Measurements from ENCODE around the gene ZNF410. TPM values are rescaled to one million over a fixed set of nuclear protein-coding genes. Genes with fewer than 3 reads are reported as not detected.

ZNF410 gene
- total RNA-seq, 3 donors from 2014 or later: 47.8 to 71.1 (median 59.0) TPM

DNA sequence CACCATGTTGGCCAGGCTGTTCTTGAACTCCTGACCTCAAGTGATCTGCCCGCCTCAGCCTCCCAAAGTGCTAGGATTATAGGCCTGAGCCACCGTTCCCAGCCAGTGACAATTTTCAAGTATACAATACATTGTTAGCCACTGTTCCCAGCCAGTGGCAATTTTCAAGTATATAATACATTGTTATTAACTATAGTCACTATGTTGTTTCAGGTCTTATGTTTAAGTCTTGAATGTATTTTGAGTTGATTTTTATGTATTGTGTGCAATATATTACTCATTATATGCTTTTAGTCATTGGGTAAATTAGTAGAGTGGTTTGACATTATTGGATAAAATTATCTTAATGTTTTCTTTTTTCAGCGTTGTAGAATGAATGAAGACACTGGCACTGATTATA lies 13.0 kb upstream of the ZNF410 start:
- no peak for DNase-seq (ENCODE audit: low spot score in 2 of 2)
- Histone ChIP-seq H3K27ac (no peak overlapping the region), H3K27me3 (no peaks in the 10 kb centered on the region), H3K9me3 (no peaks in the 10 kb centered on the region), H3K4me3 (no peak overlapping the region), H3K36me3 (no peaks in the 10 kb centered on the region), H3K4me1 (no peaks in the 10 kb centered on the region)
- intact Hi-C loops (cut with DNase I; ENCODE audit: low total_unique reads): no loop called here
- TF ChIP-seq POLR2AphosphoS5 (IDR thresholded peaks at IDR 0.05) (no peak), POLR2A (IDR thresholded peaks at IDR 0.05) (no peak)
- TF ChIP-seq, protein P1, sequence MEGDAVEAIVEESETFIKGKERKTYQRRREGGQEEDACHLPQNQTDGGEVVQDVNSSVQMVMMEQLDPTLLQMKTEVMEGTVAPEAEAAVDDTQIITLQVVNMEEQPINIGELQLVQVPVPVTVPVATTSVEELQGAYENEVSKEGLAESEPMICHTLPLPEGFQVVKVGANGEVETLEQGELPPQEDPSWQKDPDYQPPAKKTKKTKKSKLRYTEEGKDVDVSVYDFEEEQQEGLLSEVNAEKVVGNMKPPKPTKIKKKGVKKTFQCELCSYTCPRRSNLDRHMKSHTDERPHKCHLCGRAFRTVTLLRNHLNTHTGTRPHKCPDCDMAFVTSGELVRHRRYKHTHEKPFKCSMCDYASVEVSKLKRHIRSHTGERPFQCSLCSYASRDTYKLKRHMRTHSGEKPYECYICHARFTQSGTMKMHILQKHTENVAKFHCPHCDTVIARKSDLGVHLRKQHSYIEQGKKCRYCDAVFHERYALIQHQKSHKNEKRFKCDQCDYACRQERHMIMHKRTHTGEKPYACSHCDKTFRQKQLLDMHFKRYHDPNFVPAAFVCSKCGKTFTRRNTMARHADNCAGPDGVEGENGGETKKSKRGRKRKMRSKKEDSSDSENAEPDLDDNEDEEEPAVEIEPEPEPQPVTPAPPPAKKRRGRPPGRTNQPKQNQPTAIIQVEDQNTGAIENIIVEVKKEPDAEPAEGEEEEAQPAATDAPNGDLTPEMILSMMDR (IDR thresholded peaks at IDR 0.05): no peak

DNA sequence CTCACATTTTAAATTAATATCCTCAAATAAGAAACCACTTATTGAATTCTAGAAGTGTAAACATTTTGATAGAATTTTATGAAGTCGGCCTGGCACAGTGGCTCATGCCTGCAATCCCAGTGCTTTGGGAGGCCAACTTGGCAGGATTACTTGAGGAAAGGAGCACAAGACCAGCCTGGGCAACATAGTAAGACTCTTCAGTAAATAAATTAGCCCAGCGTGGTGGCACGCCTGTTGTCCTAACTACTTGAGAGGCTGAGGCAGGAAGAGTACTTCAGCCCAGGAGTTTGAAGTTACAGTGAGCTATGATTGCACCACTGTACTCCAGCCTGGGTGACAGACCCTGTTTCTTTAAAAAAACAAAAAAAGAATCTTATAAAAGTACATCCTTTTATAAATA lies 8.9 kb upstream of the ZNF410 start:
- no peak for DNase-seq (ENCODE audit: low spot score in 2 of 2)
- no peaks in the 10 kb centered on the region for H3K4me1 ChIP-seq
- TF ChIP-seq POLR2AphosphoS5 (IDR thresholded peaks at IDR 0.05): no peak
- no peak for TF ChIP-seq POLR2A (IDR thresholded peaks at IDR 0.05)
- TF ChIP-seq, protein P1 (IDR thresholded peaks at IDR 0.05): no peak
- intact Hi-C loops (cut with DNase I; ENCODE audit: low total_unique reads): no loop called here
- no peaks in the 10 kb centered on the region for H3K27me3 ChIP-seq
- no peak overlapping the region for H3K4me3 ChIP-seq
- no peaks in the 10 kb centered on the region for H3K9me3 ChIP-seq
- no peak overlapping the region for H3K27ac ChIP-seq
- H3K36me3 ChIP-seq: no peaks in the 10 kb centered on the region

DNA sequence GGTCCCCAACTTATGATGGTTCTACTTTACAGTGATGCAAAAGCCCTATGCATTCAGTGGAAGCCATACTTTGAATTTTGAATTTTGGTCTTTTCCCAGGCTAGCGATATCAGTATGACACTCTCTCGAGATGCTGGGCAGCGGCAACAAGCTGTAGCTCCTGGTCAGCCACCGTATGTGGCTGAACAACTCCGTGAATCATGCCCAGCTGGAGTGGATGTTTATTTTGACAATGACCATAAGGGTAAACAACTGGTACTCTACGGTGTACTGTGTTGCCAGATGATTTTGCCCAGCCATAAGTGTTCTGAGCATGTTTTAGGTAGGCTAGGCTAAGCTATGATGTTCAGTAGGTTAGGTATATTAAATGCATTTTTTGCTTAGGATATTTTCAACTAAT lies 8.2 kb upstream of the ZNF410 start:
- Histone ChIP-seq H3K27ac (no peak overlapping the region), H3K4me3 (no peak overlapping the region), H3K4me1 (no peaks in the 10 kb centered on the region), H3K36me3 (no peaks in the 10 kb centered on the region), H3K27me3 (no peaks in the 10 kb centered on the region), H3K9me3 (no peaks in the 10 kb centered on the region)
- intact Hi-C loops (cut with DNase I; ENCODE audit: low total_unique reads): no loop called here
- no peak for DNase-seq (ENCODE audit: low spot score in 2 of 2)
- TF ChIP-seq, protein P1 (IDR thresholded peaks at IDR 0.05): no peak
- TF ChIP-seq POLR2AphosphoS5 (IDR thresholded peaks at IDR 0.05): no peak
- no peak for TF ChIP-seq POLR2A (IDR thresholded peaks at IDR 0.05)

DNA sequence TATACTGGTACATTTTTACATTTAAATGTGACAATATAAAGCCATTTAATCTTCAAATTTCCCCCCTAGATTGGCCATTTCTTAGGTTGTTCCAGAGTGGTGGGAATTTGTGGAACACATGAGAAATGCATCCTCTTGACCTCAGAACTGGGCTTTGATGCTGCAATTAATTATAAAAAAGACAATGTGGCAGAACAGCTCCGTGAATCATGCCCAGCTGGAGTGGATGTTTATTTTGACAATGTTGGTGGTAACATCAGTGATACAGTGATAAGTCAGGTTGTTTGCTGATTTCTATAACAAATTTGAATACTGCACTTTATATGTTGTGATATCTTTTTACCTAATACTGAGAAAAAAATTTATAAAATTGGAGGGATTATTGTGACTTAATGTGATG lies 7.6 kb upstream of the ZNF410 start:
- Histone ChIP-seq H3K36me3 (no peaks in the 10 kb centered on the region), H3K27ac (no peak overlapping the region), H3K4me1 (no peaks in the 10 kb centered on the region), H3K27me3 (no peaks in the 10 kb centered on the region), H3K9me3 (no peaks in the 10 kb centered on the region), H3K4me3 (no peak overlapping the region)
- intact Hi-C loops (cut with DNase I; ENCODE audit: low total_unique reads): no loop called here
- TF ChIP-seq POLR2AphosphoS5 (IDR thresholded peaks at IDR 0.05) (no peak), POLR2A (IDR thresholded peaks at IDR 0.05) (no peak)
- TF ChIP-seq, protein P1 (IDR thresholded peaks at IDR 0.05): no peak
- no peak for DNase-seq (ENCODE audit: low spot score in 2 of 2)

DNA sequence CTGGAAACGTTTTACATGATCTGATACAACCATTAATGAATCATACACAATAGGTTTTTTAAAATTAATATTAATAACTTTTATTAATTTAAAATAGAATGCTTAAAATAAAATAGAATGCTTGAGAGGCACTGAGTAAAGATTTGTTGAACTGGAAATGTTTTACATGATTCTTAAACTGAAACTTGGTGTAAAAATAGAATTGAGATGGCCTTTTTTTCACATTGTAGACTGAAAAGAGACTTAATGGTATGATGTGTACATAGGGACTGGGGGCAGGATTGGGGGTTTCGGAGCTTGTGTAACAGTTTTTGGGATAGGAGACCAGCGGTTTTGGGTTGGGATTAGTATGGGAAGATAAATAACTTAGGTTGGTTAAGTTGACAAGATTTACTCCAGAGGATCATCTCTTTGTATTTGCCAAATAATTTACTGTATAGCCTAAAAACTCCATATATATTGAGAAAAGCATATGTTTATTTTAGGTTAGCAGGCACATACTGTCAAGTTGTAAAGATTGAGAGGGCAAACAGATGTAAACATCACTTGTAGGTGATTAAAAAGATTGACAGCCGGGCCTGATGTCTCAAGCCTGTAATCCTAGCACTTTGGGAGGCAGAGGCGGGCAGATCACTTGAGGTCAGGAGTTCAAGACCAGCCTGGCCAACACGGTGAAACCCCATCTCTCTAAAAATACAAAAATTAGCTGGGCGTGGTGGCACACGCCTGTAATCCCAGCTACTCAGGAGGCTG lies 2.0 kb upstream of the ZNF410 start:
- no peaks in the 10 kb centered on the region for H3K9me3 ChIP-seq
- intact Hi-C loops (cut with DNase I; ENCODE audit: low total_unique reads): no loop called here
- no peak for TF ChIP-seq POLR2A (IDR thresholded peaks at IDR 0.05)
- TF ChIP-seq, protein P1 (IDR thresholded peaks at IDR 0.05): no peak
- no peak for TF ChIP-seq POLR2AphosphoS5 (IDR thresholded peaks at IDR 0.05)
- H3K36me3 ChIP-seq: no peaks in the 10 kb centered on the region
- DNase-seq (ENCODE audit: low spot score in 2 of 2): no peak
- peak overlapping the region in 1 of 2 donors; percentile 1 for H3K27ac ChIP-seq
- H3K4me3 ChIP-seq: peak overlapping the region in 1 of 3 donors; percentile 90
- no peaks in the 10 kb centered on the region for H3K27me3 ChIP-seq
- H3K4me1 ChIP-seq: peaks cover 0 to 7% of the 10 kb centered on the region in 2 donors

Measured in breast epithelium (tissue), 4 donors.